ENCODE data around the gene ZNF14. TPM values are rescaled to one million over a fixed set of nuclear protein-coding genes. Genes with fewer than 3 reads are reported as not detected.

Gene ZNF14
- polyA plus RNA-seq, 2 of the 4 experiments (the other 2 are of a cell fraction) = 1.6 to 2.8 TPM

- FAIRE-seq (no peak), DNase-seq (ENCODE audit: low read depth in 1 of 2, low spot score in 1 of 2) (no peak), ATAC-seq (no peak)
- H3K4me1 ChIP-seq = no peaks in the 10 kb centered on the region
- H3K9me3 ChIP-seq = no peaks in the 10 kb centered on the region; the same call in 2 of the 3 replicates
- no peak overlapping the region for H3K4me3 ChIP-seq
- H3K27ac ChIP-seq = no peak overlapping the region
- ChIA-PET CTCF (interaction anchor here (0.6 kb wide), 1 partner anchor 15 kb away, joined by 3 read pairs; no protein-coding TSS in a partner anchor), POLR2A (no interaction called here)
- no peak overlapping the region for H3K4me2 ChIP-seq
- WGBS (ENCODE audit: missing lambda C conversion rate) = 35% methylated on average over 7 of the region's 13 CpGs
- TF ChIP-seq KDM1A (IDR thresholded peaks at IDR 0.05; ENCODE audit: low read depth) (no peak), EHMT2 (IDR thresholded peaks at IDR 0.05; ENCODE audit: low read depth) (no peak), NR3C1 (IDR thresholded peaks at IDR 0.05) (no peak), FOXS1 (CRISPR knock-in tag; IDR thresholded peaks at IDR 0.05) (no peak), ZC3H11A (IDR thresholded peaks at IDR 0.05) (no peak), ZNF302 (CRISPR knock-in tag; IDR thresholded peaks at IDR 0.05) (no peak)
Measured at GRCh38 chr19:19747357-19748220, 14.7 kb upstream of the ZNF14 start.

DNA sequence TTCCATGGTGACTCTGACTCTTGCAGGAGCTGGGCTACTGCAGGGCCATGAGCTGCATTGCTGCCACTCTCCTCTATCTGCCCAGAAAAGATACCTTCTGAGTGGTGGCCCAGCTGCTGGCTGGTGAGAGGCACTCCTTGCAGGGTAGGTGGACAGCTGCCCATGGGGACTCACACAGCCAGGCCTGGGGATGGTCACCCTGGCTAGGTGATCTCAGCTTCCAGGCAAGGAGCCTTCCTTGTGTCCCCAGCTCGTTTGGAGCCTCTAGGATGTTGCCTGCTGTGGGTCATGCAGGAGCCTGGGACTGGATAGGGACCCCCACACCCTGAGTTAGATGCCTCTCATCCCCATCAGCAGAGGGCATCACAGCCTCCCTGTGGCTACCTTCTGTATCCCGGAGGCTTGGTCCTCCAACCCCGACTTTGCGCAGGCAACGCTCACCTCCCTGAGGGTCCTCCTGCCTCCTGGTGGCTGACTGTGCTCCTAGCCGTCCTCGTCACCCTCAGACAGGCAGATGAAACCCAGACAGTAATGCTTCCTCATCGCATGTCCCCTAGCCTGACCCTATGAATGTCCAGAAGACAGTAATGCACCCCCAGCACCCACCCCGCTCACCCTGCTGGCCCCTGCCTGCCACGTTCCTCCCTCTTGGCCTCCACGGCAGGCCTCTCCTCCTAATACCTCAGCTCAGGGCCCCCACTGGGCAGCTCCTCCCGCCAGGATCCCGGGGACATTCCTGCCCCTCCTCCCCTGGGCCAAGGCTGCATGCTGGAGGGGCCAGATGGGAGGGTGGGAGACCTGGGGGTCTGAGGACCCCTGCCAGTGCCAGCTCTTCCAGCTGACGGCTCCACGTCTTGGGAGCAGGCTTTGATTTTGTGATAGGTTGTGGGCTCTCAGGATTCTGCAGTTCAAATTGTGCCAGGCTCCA is 13.6 kb upstream of the ZNF14 start:
- Histone ChIP-seq H3K4me1 (no peaks in the 10 kb centered on the region), H3K27ac (no peak overlapping the region), H3K9me3 (no peaks in the 10 kb centered on the region; the same call in 2 of the 3 replicates), H3K4me3 (no peak overlapping the region), H3K4me2 (no peak overlapping the region)
- ATAC-seq = no peak
- no peak for DNase-seq (ENCODE audit: low read depth in 1 of 2, low spot score in 1 of 2)
- 7% methylated on average over 5 of the region's 15 CpGs for WGBS (ENCODE audit: missing lambda C conversion rate)
- no peak for FAIRE-seq
- ChIA-PET CTCF (interaction anchor here (1.1 kb wide), 1 partner anchor 10 kb away, joined by 3 read pairs; no protein-coding TSS in a partner anchor), POLR2A (no interaction called here)
- TF ChIP-seq CHD2 (IDR thresholded peaks at IDR 0.05; ENCODE audit: low read length, partially characterized antibody) = no peak
- no peak for TF ChIP-seq CBX8 (IDR thresholded peaks at IDR 0.05)
- no peak for TF ChIP-seq JUN (IDR thresholded peaks at IDR 0.05)
- TF ChIP-seq MAX (IDR thresholded peaks at IDR 0.05) = no peak
- no peak for TF ChIP-seq RARB (CRISPR knock-in tag; IDR thresholded peaks at IDR 0.05)
- no peak for TF ChIP-seq HEYL (CRISPR knock-in tag; IDR thresholded peaks at IDR 0.05)
- TF ChIP-seq GATA3 (IDR thresholded peaks at IDR 0.05; ENCODE audit: borderline replicate concordance) = no peak
- no peak for TF ChIP-seq MAZ (IDR thresholded peaks at IDR 0.05; ENCODE audit: borderline replicate concordance, low read depth, low read length)
- TF ChIP-seq HMGXB4 (CRISPR knock-in tag; IDR thresholded peaks at IDR 0.05; ENCODE audit: borderline replicate concordance) = no peak
- no peak for TF ChIP-seq MYC (IDR thresholded peaks at IDR 0.05; ENCODE audit: borderline replicate concordance, low read length)

GRCh38 chr19:19745496-19746285 is 12.8 kb upstream of the ZNF14 start:
- FAIRE-seq (no peak), ATAC-seq (no peak), DNase-seq (ENCODE audit: low read depth in 1 of 2, low spot score in 1 of 2) (no peak)
- H3K4me3 ChIP-seq = no peak overlapping the region
- H3K4me2 ChIP-seq = no peak overlapping the region
- no peaks in the 10 kb centered on the region for H3K4me1 ChIP-seq
- ChIA-PET CTCF (interaction anchor here (1.1 kb wide), 1 partner anchor 10 kb away, joined by 3 read pairs; no protein-coding TSS in a partner anchor), POLR2A (no interaction called here)
- H3K9me3 ChIP-seq = no peaks in the 10 kb centered on the region; the same call in 2 of the 3 replicates
- H3K27ac ChIP-seq = no peak overlapping the region
- WGBS (ENCODE audit: missing lambda C conversion rate) = 20% methylated on average over 11 of the region's 17 CpGs
- TF ChIP-seq ZSCAN20 (CRISPR knock-in tag; IDR thresholded peaks at IDR 0.05) (no peak), HOXA7 (CRISPR knock-in tag; IDR thresholded peaks at IDR 0.05) (no peak), NR3C1 (IDR thresholded peaks at IDR 0.05) (no peak), PHF8 (IDR thresholded peaks at IDR 0.05; ENCODE audit: borderline replicate concordance, low read depth) (no peak), RFX5 (IDR thresholded peaks at IDR 0.05) (no peak), HMGXB4 (CRISPR knock-in tag; IDR thresholded peaks at IDR 0.05; ENCODE audit: borderline replicate concordance) (no peak), MAZ (IDR thresholded peaks at IDR 0.05; ENCODE audit: borderline replicate concordance, low read depth, low read length) (no peak), JUN (IDR thresholded peaks at IDR 0.05) (no peak), MAX (IDR thresholded peaks at IDR 0.05) (no peak), MAFK (IDR thresholded peaks at IDR 0.05; ENCODE audit: partially characterized antibody) (no peak), EHMT2 (IDR thresholded peaks at IDR 0.05; ENCODE audit: low read depth) (no peak), CBX8 (IDR thresholded peaks at IDR 0.05) (no peak), HES2 (IDR thresholded peaks at IDR 0.05) (no peak), CHD2 (IDR thresholded peaks at IDR 0.05; ENCODE audit: low read length, partially characterized antibody) (no peak), FOSB (CRISPR knock-in tag; IDR thresholded peaks at IDR 0.05) (no peak), EP300 (IDR thresholded peaks at IDR 0.05) (no peak)
